ENCODE data around the gene EFS. TPM values are rescaled to one million over a fixed set of nuclear protein-coding genes. Genes with fewer than 3 reads are reported as not detected.
A peak's percentile ranks its signal among the peaks of the same experiment; 100 is the strongest.

The EFS gene
- total RNA-seq, 2 donors from 2014 or later, result 69.9 to 96.4 TPM

DNA sequence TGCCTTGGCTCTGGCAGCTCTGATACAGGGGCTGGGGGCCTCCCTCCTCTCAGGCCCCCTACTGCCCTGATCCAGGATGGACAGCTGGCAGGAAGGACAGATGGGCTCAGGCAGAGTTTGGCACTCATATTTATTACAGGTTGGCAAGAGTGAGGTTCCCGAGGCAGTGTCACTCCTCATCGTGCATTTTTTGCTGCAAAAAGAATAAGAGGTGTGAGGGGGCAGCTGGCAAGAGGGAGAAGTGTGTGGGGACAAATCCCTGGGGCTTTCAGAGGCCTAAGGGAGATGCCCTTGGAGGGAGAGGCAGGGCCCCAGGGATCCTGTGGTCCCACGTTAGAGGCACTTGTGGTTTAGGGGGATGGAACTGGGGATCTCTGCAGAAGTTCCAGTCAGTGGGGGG, 16.9 kb upstream of the EFS start:
- H3K27me3 ChIP-seq (ENCODE audit: control insufficient read depth, insufficient read depth, low read length, poor library complexity, severe bottlenecking), result no peaks in the 10 kb centered on the region
- Mint-ChIP-seq H3K4me1 (no peaks in the 10 kb centered on the region), H3K9me3 (no peaks in the 10 kb centered on the region), H3K27ac (no peak overlapping the region), H3K4me3 (no peak overlapping the region), H3K27me3 (ENCODE audit: insufficient read depth) (peaks cover 47% of the 10 kb centered on the region), H3K36me3 (ENCODE audit: low read depth) (no peaks in the 10 kb centered on the region)
- H3K4me1 ChIP-seq (ENCODE audit: control insufficient read depth, insufficient read depth, low read length), result no peaks in the 10 kb centered on the region
- no peak for TF ChIP-seq CTCF (conservative IDR thresholded peaks at IDR 0.05)
- WGBS, 2 experiments (ENCODE audit: insufficient coverage in 1 of 2, insufficient read length in 1 of 2), result 80% methylated on average over 3 of the region's 3 CpGs; no CpG with 5 or more reads in 1 of the 2 experiments
- no peak overlapping the region for H3K9ac ChIP-seq (ENCODE audit: extremely low read depth, low read length, poor library complexity, severe bottlenecking)
- no peak overlapping the region for H3K27ac ChIP-seq (ENCODE audit: low read depth, low read length)
- no peak overlapping the region for H3K4me3 ChIP-seq (ENCODE audit: low read length)
- no peak for DNase-seq
- H3K36me3 ChIP-seq (ENCODE audit: control insufficient read depth, insufficient read depth, low read length), result no peaks in the 10 kb centered on the region
- no peaks in the 10 kb centered on the region for H3K9me3 ChIP-seq (ENCODE audit: control insufficient read depth, low read length)

DNA sequence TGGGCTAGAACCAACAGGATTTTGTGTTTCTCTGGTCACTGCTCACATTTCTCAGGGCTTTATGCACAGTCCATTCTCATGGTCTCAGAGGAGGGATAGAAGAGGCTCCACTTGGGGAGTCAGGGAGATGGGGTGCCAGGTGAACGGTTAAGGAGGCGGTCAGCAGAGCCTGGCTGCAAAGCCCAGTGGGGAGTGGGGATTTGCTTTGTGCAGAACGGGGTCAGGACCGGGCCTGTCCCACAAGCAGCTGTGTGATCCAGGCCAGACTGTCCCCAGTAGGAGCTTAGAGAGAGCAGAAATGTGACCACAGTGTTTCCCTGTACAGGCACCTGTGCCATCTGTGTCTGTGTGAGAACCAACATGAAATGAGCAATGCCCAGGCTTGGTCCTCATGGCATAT, 16.0 kb upstream of the EFS start:
- no peak overlapping the region for H3K4me3 Mint-ChIP-seq
- WGBS, 2 experiments (ENCODE audit: insufficient coverage in 1 of 2, insufficient read length in 1 of 2), result 83 to 87% methylated on average over 2 to 4 of the region's 4 CpGs
- Histone ChIP-seq H3K4me3 (ENCODE audit: low read length) (no peak overlapping the region), H3K4me1 (ENCODE audit: control insufficient read depth, insufficient read depth, low read length) (no peaks in the 10 kb centered on the region), H3K36me3 (ENCODE audit: control insufficient read depth, insufficient read depth, low read length) (no peaks in the 10 kb centered on the region), H3K27me3 (ENCODE audit: control insufficient read depth, insufficient read depth, low read length, poor library complexity, severe bottlenecking) (no peaks in the 10 kb centered on the region), H3K27ac (ENCODE audit: low read depth, low read length) (no peak overlapping the region), H3K9ac (ENCODE audit: extremely low read depth, low read length, poor library complexity, severe bottlenecking) (no peak overlapping the region), H3K9me3 (ENCODE audit: control insufficient read depth, low read length) (no peaks in the 10 kb centered on the region)
- no peak overlapping the region for H3K27ac Mint-ChIP-seq
- no peaks in the 10 kb centered on the region for H3K36me3 Mint-ChIP-seq (ENCODE audit: low read depth)
- no peak for TF ChIP-seq CTCF (conservative IDR thresholded peaks at IDR 0.05)
- peaks cover 48% of the 10 kb centered on the region for H3K27me3 Mint-ChIP-seq (ENCODE audit: insufficient read depth)
- no peaks in the 10 kb centered on the region for H3K9me3 Mint-ChIP-seq
- H3K4me1 Mint-ChIP-seq, result no peaks in the 10 kb centered on the region
- DNase-seq, result no peak

GRCh38 chr14:23380197-23380914, 15.4 kb upstream of the EFS start:
- peaks cover 49% of the 10 kb centered on the region for H3K27me3 Mint-ChIP-seq (ENCODE audit: insufficient read depth)
- H3K36me3 Mint-ChIP-seq (ENCODE audit: low read depth), result no peaks in the 10 kb centered on the region

More at GRCh38 chr14:23380197-23380914, 15.4 kb upstream of the EFS start:
- Histone ChIP-seq H3K27me3 (ENCODE audit: control insufficient read depth, insufficient read depth, low read length, poor library complexity, severe bottlenecking) (no peaks in the 10 kb centered on the region), H3K4me3 (ENCODE audit: low read length) (no peak overlapping the region), H3K9me3 (ENCODE audit: control insufficient read depth, low read length) (no peaks in the 10 kb centered on the region), H3K27ac (ENCODE audit: low read depth, low read length) (no peak overlapping the region), H3K4me1 (ENCODE audit: control insufficient read depth, insufficient read depth, low read length) (no peaks in the 10 kb centered on the region), H3K36me3 (ENCODE audit: control insufficient read depth, insufficient read depth, low read length) (no peaks in the 10 kb centered on the region), H3K9ac (ENCODE audit: extremely low read depth, low read length, poor library complexity, severe bottlenecking) (no peak overlapping the region)
- Mint-ChIP-seq H3K9me3 (no peaks in the 10 kb centered on the region), H3K4me3 (no peak overlapping the region), H3K27ac (no peak overlapping the region), H3K4me1 (no peaks in the 10 kb centered on the region)
- WGBS, 2 experiments (ENCODE audit: insufficient coverage in 1 of 2, insufficient read length in 1 of 2), result 88% methylated on average over 14 to 16 of the region's 16 CpGs
- peak; percentile 8 for TF ChIP-seq CTCF (conservative IDR thresholded peaks at IDR 0.05)
- DNase-seq, result no peak
